Measurements from ENCODE around the gene NCAPD3.

The NCAPD3 gene

GRCh38 chr11:134236834-134237556 lies 13.2 kb upstream of the NCAPD3 start:
- H3K4me3 ChIP-seq (ENCODE audit: low read depth, low read length): no peak overlapping the region
- TF ChIP-seq CTCF (IDR thresholded peaks at IDR 0.05; ENCODE audit: low read depth, low read length, missing control alignments): no peak
- in situ Hi-C loops (cut with HindIII; ENCODE audit: low sequenced_read_pairs): no loop called here
- DNase-seq (ENCODE audit: low read depth): no peak

- in situ Hi-C loops (cut with HindIII; ENCODE audit: low sequenced_read_pairs): no loop called here
- TF ChIP-seq CTCF (IDR thresholded peaks at IDR 0.05; ENCODE audit: low read depth, low read length, missing control alignments): no peak
- no peak overlapping the region for H3K4me3 ChIP-seq (ENCODE audit: low read depth, low read length)
- no peak for DNase-seq (ENCODE audit: low read depth)
Measured at GRCh38 chr11:134235399-134235798, 11.6 kb upstream of the NCAPD3 start.

GRCh38 chr11:134233729-134234179 lies 10.0 kb upstream of the NCAPD3 start:
- in situ Hi-C loops (cut with HindIII; ENCODE audit: low sequenced_read_pairs): no loop called here
- no peak overlapping the region for H3K4me3 ChIP-seq (ENCODE audit: low read depth, low read length)
- no peak for DNase-seq (ENCODE audit: low read depth)
- TF ChIP-seq CTCF (IDR thresholded peaks at IDR 0.05; ENCODE audit: low read depth, low read length, missing control alignments): no peak

GRCh38 chr11:134231958-134232659 lies 8.3 kb upstream of the NCAPD3 start:
- no peak for TF ChIP-seq CTCF (IDR thresholded peaks at IDR 0.05; ENCODE audit: low read depth, low read length, missing control alignments)

GRCh38 chr11:134230339-134230738 lies 6.6 kb upstream of the NCAPD3 start:
- no peak for TF ChIP-seq CTCF (IDR thresholded peaks at IDR 0.05; ENCODE audit: low read depth, low read length, missing control alignments)
- H3K4me3 ChIP-seq (ENCODE audit: low read depth, low read length): no peak overlapping the region
- in situ Hi-C loops (cut with HindIII; ENCODE audit: low sequenced_read_pairs): no loop called here
- DNase-seq (ENCODE audit: low read depth): no peak

More at GRCh38 chr11:134231958-134232659, 8.3 kb upstream of the NCAPD3 start:
- DNase-seq (ENCODE audit: low read depth): no peak
- no peak overlapping the region for H3K4me3 ChIP-seq (ENCODE audit: low read depth, low read length)
- in situ Hi-C loops (cut with HindIII; ENCODE audit: low sequenced_read_pairs): no loop called here

GRCh38 chr11:134229126-134229790 lies 5.5 kb upstream of the NCAPD3 start:
- TF ChIP-seq CTCF (IDR thresholded peaks at IDR 0.05; ENCODE audit: low read depth, low read length, missing control alignments): no peak

More at GRCh38 chr11:134229126-134229790, 5.5 kb upstream of the NCAPD3 start:
- H3K4me3 ChIP-seq (ENCODE audit: low read depth, low read length): no peak overlapping the region
- DNase-seq (ENCODE audit: low read depth): no peak
- in situ Hi-C loops (cut with HindIII; ENCODE audit: low sequenced_read_pairs): no loop called here
